ENCODE measurements around the gene CD36.

CD36 gene

DNA sequence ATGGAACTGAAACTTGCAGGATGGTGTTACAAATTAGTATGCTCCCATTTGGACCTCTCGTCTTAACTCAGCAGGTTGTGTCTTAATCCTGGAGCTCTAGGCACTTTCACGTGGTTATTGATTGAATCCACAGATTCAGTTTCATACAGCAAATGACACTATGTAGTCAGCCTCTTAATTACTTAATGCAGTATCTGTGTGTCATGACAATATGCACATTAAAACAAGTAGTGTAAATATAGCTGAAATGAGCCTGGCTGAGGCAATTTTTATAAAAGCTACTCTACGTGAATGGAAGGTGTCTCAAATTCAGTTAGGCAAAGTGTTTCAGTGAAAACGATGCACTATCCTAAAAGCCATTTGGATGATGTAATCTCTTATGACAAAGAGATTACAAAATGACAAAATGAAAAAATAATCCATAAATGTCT lies 86.8 kb downstream of the CD36 start (continued):
- TF ChIP-seq, protein P1, sequence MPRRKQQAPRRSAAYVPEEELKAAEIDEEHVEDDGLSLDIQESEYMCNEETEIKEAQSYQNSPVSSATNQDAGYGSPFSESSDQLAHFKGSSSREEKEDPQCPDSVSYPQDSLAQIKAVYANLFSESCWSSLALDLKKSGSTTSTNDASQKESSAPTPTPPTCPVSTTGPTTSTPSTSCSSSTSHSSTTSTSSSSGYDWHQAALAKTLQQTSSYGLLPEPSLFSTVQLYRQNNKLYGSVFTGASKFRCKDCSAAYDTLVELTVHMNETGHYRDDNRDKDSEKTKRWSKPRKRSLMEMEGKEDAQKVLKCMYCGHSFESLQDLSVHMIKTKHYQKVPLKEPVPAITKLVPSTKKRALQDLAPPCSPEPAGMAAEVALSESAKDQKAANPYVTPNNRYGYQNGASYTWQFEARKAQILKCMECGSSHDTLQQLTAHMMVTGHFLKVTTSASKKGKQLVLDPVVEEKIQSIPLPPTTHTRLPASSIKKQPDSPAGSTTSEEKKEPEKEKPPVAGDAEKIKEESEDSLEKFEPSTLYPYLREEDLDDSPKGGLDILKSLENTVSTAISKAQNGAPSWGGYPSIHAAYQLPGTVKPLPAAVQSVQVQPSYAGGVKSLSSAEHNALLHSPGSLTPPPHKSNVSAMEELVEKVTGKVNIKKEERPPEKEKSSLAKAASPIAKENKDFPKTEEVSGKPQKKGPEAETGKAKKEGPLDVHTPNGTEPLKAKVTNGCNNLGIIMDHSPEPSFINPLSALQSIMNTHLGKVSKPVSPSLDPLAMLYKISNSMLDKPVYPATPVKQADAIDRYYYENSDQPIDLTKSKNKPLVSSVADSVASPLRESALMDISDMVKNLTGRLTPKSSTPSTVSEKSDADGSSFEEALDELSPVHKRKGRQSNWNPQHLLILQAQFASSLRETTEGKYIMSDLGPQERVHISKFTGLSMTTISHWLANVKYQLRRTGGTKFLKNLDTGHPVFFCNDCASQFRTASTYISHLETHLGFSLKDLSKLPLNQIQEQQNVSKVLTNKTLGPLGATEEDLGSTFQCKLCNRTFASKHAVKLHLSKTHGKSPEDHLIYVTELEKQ (tag by site-specific recombination; IDR thresholded peaks at IDR 0.05; ENCODE audit: borderline replicate concordance), result peak; percentile 86
- no peak for TF ChIP-seq SCRT1 (tag by site-specific recombination; IDR thresholded peaks at IDR 0.05; ENCODE audit: borderline replicate concordance)
- TF ChIP-seq ZBTB20 (tag by site-specific recombination; IDR thresholded peaks at IDR 0.05), result no peak
- TF ChIP-seq MEIS1 (CRISPR knock-in tag; IDR thresholded peaks at IDR 0.05; ENCODE audit: borderline replicate concordance), result no peak
- no peak for TF ChIP-seq KLF7 (tag by site-specific recombination; IDR thresholded peaks at IDR 0.05; ENCODE audit: borderline replicate concordance)
- TF ChIP-seq WT1 (tag by site-specific recombination; IDR thresholded peaks at IDR 0.05), result peak; percentile 92
- peak; percentile 74 for TF ChIP-seq ZBTB17 (tag by site-specific recombination; IDR thresholded peaks at IDR 0.05)
- no peak for TF ChIP-seq ZNF132 (tag by site-specific recombination; IDR thresholded peaks at IDR 0.05; ENCODE audit: borderline replicate concordance)
- TF ChIP-seq ZNF169 (tag by site-specific recombination; IDR thresholded peaks at IDR 0.05), result no peak
- TF ChIP-seq SP7 (tag by site-specific recombination; IDR thresholded peaks at IDR 0.05), result peak; percentile 84
- TF ChIP-seq ZNF621 (tag by site-specific recombination; IDR thresholded peaks at IDR 0.05), result no peak
- peak; percentile 96 for TF ChIP-seq ZNF394 (tag by site-specific recombination; IDR thresholded peaks at IDR 0.05; ENCODE audit: borderline replicate concordance)
- no peak for TF ChIP-seq ZBTB48 (tag by site-specific recombination; IDR thresholded peaks at IDR 0.05)
- TF ChIP-seq ZNF571 (tag by site-specific recombination; IDR thresholded peaks at IDR 0.05), result no peak
- no peak for TF ChIP-seq ZNF510 (tag by site-specific recombination; IDR thresholded peaks at IDR 0.05; ENCODE audit: insufficient replicate concordance)
- no peak for TF ChIP-seq SETDB1 (IDR thresholded peaks at IDR 0.05; ENCODE audit: insufficient read length, low read length)
- TF ChIP-seq KLF10 (tag by site-specific recombination; IDR thresholded peaks at IDR 0.05), result peak; percentile 40; the same call in 1 of the 2 replicates
- TF ChIP-seq, protein P2, sequence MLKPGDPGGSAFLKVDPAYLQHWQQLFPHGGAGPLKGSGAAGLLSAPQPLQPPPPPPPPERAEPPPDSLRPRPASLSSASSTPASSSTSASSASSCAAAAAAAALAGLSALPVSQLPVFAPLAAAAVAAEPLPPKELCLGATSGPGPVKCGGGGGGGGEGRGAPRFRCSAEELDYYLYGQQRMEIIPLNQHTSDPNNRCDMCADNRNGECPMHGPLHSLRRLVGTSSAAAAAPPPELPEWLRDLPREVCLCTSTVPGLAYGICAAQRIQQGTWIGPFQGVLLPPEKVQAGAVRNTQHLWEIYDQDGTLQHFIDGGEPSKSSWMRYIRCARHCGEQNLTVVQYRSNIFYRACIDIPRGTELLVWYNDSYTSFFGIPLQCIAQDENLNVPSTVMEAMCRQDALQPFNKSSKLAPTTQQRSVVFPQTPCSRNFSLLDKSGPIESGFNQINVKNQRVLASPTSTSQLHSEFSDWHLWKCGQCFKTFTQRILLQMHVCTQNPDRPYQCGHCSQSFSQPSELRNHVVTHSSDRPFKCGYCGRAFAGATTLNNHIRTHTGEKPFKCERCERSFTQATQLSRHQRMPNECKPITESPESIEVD (tag by site-specific recombination; IDR thresholded peaks at IDR 0.05), result peak; percentile 75
- TF ChIP-seq ZNF184 (tag by site-specific recombination; IDR thresholded peaks at IDR 0.05), result peak; percentile 82
- TF ChIP-seq KLF8 (tag by site-specific recombination; IDR thresholded peaks at IDR 0.05), result peak; percentile 76; the same call in 1 of the 2 replicates
- no peak for TF ChIP-seq ZNF529 (tag by site-specific recombination; IDR thresholded peaks at IDR 0.05; ENCODE audit: insufficient replicate concordance)
- no peak for TF ChIP-seq ZNF416 (tag by site-specific recombination; IDR thresholded peaks at IDR 0.05)
- TF ChIP-seq ZNF274 (IDR thresholded peaks at IDR 0.05; ENCODE audit: low read length), result no peak
- TF ChIP-seq ZNF274 (tag by site-specific recombination; IDR thresholded peaks at IDR 0.05; ENCODE audit: borderline replicate concordance), result no peak
- TF ChIP-seq PBX3 (CRISPR knock-in tag; IDR thresholded peaks at IDR 0.05), result no peak
- no peak for TF ChIP-seq ZNF449 (tag by site-specific recombination; IDR thresholded peaks at IDR 0.05)
- peak; percentile 91 for TF ChIP-seq ZSCAN23 (tag by site-specific recombination; IDR thresholded peaks at IDR 0.05)
- TF ChIP-seq, protein P3, sequence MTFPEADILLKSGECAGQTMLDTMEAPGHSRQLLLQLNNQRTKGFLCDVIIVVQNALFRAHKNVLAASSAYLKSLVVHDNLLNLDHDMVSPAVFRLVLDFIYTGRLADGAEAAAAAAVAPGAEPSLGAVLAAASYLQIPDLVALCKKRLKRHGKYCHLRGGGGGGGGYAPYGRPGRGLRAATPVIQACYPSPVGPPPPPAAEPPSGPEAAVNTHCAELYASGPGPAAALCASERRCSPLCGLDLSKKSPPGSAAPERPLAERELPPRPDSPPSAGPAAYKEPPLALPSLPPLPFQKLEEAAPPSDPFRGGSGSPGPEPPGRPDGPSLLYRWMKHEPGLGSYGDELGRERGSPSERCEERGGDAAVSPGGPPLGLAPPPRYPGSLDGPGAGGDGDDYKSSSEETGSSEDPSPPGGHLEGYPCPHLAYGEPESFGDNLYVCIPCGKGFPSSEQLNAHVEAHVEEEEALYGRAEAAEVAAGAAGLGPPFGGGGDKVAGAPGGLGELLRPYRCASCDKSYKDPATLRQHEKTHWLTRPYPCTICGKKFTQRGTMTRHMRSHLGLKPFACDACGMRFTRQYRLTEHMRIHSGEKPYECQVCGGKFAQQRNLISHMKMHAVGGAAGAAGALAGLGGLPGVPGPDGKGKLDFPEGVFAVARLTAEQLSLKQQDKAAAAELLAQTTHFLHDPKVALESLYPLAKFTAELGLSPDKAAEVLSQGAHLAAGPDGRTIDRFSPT (tag by site-specific recombination; IDR thresholded peaks at IDR 0.05), result peak; percentile 89
- TF ChIP-seq ZNF660 (tag by site-specific recombination; IDR thresholded peaks at IDR 0.05), result no peak
- peak; percentile 88 for TF ChIP-seq ZNF501 (tag by site-specific recombination; IDR thresholded peaks at IDR 0.05)
